ENCODE data around the gene ACOT12. TPM values are rescaled to one million over a fixed set of nuclear protein-coding genes. Genes with fewer than 3 reads are reported as not detected.

The ACOT12 gene
- total RNA-seq, 1 donor from 2014 or later: not detected

DNA sequence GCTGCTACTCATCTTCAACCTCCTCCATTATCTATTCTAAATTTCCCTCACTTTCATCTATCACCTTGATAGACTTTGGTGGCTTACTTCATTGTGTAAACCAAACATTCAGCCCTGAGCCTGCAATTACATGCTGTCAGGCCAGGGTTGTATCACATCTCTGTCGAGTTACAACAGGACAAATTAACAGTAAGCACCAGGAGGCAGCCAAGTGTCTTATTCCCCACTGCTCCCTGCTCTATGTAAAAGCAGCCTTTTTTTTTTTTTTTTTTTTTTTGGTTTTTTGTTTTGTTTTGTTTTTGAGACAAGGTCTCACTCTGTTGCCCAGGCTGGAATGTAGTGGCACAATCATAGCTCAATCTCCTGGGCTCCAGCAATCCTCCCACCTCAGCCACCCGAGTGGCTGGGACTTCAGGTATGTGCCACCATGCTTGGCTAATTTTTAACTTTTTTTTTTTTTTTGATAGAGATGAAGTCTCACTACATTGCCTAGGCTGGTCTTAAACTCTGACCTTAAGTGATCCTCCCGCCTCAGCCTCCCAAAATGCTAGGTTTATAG is 107.8 kb downstream of the ACOT12 start:
- peaks cover 9% of the 10 kb centered on the region for H3K36me3 ChIP-seq
- no peaks in the 10 kb centered on the region for H3K27me3 ChIP-seq (ENCODE audit: low read depth)
- no peak overlapping the region for H3K27ac ChIP-seq (replicated peaks)
- H3K4me3 ChIP-seq: no peak overlapping the region
- intact Hi-C loops (cut with micrococcal nuclease): no loop called here
- TF ChIP-seq, protein P1, sequence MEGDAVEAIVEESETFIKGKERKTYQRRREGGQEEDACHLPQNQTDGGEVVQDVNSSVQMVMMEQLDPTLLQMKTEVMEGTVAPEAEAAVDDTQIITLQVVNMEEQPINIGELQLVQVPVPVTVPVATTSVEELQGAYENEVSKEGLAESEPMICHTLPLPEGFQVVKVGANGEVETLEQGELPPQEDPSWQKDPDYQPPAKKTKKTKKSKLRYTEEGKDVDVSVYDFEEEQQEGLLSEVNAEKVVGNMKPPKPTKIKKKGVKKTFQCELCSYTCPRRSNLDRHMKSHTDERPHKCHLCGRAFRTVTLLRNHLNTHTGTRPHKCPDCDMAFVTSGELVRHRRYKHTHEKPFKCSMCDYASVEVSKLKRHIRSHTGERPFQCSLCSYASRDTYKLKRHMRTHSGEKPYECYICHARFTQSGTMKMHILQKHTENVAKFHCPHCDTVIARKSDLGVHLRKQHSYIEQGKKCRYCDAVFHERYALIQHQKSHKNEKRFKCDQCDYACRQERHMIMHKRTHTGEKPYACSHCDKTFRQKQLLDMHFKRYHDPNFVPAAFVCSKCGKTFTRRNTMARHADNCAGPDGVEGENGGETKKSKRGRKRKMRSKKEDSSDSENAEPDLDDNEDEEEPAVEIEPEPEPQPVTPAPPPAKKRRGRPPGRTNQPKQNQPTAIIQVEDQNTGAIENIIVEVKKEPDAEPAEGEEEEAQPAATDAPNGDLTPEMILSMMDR (IDR thresholded peaks at IDR 0.05; ENCODE audit: borderline replicate concordance): no peak
- DNase-seq: no peak
- no peaks in the 10 kb centered on the region for H3K4me1 ChIP-seq
- H3K9me3 ChIP-seq (replicated peaks): peaks cover 6% of the 10 kb centered on the region

GRCh38 chr5:81283976-81284375 is 110.0 kb downstream of the ACOT12 start:
- intact Hi-C loops (cut with micrococcal nuclease): no loop called here
- no peaks in the 10 kb centered on the region for H3K27me3 ChIP-seq (ENCODE audit: low read depth)
- H3K36me3 ChIP-seq: no peaks in the 10 kb centered on the region
- TF ChIP-seq, protein P1 (IDR thresholded peaks at IDR 0.05; ENCODE audit: borderline replicate concordance): no peak
- no peak overlapping the region for H3K4me3 ChIP-seq
- DNase-seq: no peak
- no peak overlapping the region for H3K27ac ChIP-seq (replicated peaks)
- H3K4me1 ChIP-seq: no peaks in the 10 kb centered on the region
- H3K9me3 ChIP-seq (replicated peaks): peaks cover 9% of the 10 kb centered on the region

Other genes starting within 250 kb of the ACOT12 start
- 1,824 TPM for gene CKMT2, start 160.8 kb downstream of the ACOT12 start, total RNA-seq
- gene ZCCHC9, start 92.5 kb downstream of the ACOT12 start, total RNA-seq: 8.9 TPM

Data from left ventricle myocardium inferior (tissue), 1 donor.